Endodermal cell (in vitro differentiated cells): ENCODE data around the gene PTPRE. TPM values are rescaled to one million over a fixed set of nuclear protein-coding genes. Genes with fewer than 3 reads are reported as not detected.

Experiments
- DNase-seq: peaks from one replicate; pipeline ENCODE4 v3.0.0-alpha.2; 2017
- H3K27ac ChIP-seq: 2 replicates; pipeline ENCODE4 v1.5.1; 2013; ENCODE audit warnings: mild to moderate bottlenecking, low read depth, low read length, moderate library complexity
- H3K27me3 ChIP-seq: 2 replicates; pipeline ENCODE4 v1.6.1; 2013; ENCODE audit warnings: mild to moderate bottlenecking, low read length, moderate library complexity; ENCODE audit not compliant: insufficient read depth, control insufficient read depth, poor library complexity, severe bottlenecking
- H3K36me3 ChIP-seq: 2 replicates; pipeline ENCODE4 v1.7.0; 2013; ENCODE audit warnings: mild to moderate bottlenecking, low read length, moderate library complexity; ENCODE audit not compliant: control insufficient read depth, insufficient read depth
- H3K4me1 ChIP-seq: one replicate; pipeline ENCODE4 v1.7.0; 2013; ENCODE audit warnings: low read length; ENCODE audit not compliant: control insufficient read depth, insufficient read depth
- H3K4me3 ChIP-seq: 2 replicates; pipeline ENCODE4 v1.5.1; 2013; ENCODE audit warnings: mild to moderate bottlenecking, low read length, moderate library complexity
- H3K9ac ChIP-seq: 2 replicates; pipeline ENCODE4 v1.6.1; 2013; ENCODE audit warnings: mild to moderate bottlenecking, low read length, moderate library complexity; ENCODE audit not compliant: poor library complexity, severe bottlenecking; ENCODE audit errors: extremely low read depth
- H3K9me3 ChIP-seq: 2 replicates; pipeline ENCODE4 v1.6.1; 2013; ENCODE audit warnings: mild to moderate bottlenecking, low read length, moderate library complexity; ENCODE audit not compliant: control insufficient read depth
- H3K27ac Mint-ChIP-seq: 2 replicates; pipeline ENCODE4 v1.8.0; 2020; ENCODE audit warnings: mixed read lengths
- H3K27me3 Mint-ChIP-seq: 2 replicates; pipeline ENCODE4 v1.8.0; 2021; ENCODE audit warnings: mild to moderate bottlenecking, mixed read lengths; ENCODE audit not compliant: insufficient read depth
- H3K36me3 Mint-ChIP-seq: 2 replicates; pipeline ENCODE4 v1.8.0; 2020; ENCODE audit warnings: low read depth, mixed read lengths
- H3K4me1 Mint-ChIP-seq: 2 replicates; pipeline ENCODE4 v1.8.0; 2020; ENCODE audit warnings: mixed read lengths
- H3K4me3 Mint-ChIP-seq: 2 replicates; pipeline ENCODE4 v1.8.0; 2020; ENCODE audit warnings: mild to moderate bottlenecking, moderate library complexity, mixed read lengths
- H3K9me3 Mint-ChIP-seq: 2 replicates; pipeline ENCODE4 v1.8.0; 2020; ENCODE audit warnings: mild to moderate bottlenecking, mixed read lengths
- CTCF ChIP-seq: fragments of 200-600 bp; sonication (generic); conservative IDR thresholded peaks from 2 replicates; pipeline ENCODE4 v1.5.0; 2021; ENCODE audit warnings: antibody characterized with exemption, mild to moderate bottlenecking
- WGBS, 2 experiments: methylation state at CpG; one replicate each; pipeline versions ENCODE4 v1.1.5 to v1.1.7; 2013; ENCODE audit warnings: missing lambda C conversion rate in 2 of 2, mixed read lengths in 1 of 2; ENCODE audit not compliant: insufficient coverage in 1 of 2, insufficient read length in 1 of 2; 5-methylcytosine and 5-hydroxymethylcytosine counted together
- total RNA-seq, 2 donors: library from RNA; stranded (reverse); fragmentation: NEBNext Ultra II Directional in 1 of 2; extraction: Animal tissue kit (Norgen Biotek cat#: 25700) in 1 of 2; gene quantifications; 2 replicates in 1 of 2; 3 replicates in 1 of 2; pipeline ENCODE4 v1.2.1, GENCODE V29; 2021

Gene PTPRE
- total RNA-seq, 2 donors from 2014 or later = 0.75 to 3.0 TPM

- H3K9me3 ChIP-seq = no peaks in the 10 kb centered on the region
- H3K4me3 ChIP-seq = no peak overlapping the region
- 86 to 88% methylated on average over 4 to 6 of the region's 6 CpGs for WGBS, 2 experiments
- no peaks in the 10 kb centered on the region for H3K36me3 ChIP-seq
- no peak overlapping the region for H3K27ac ChIP-seq
- Mint-ChIP-seq H3K27ac (no peak overlapping the region), H3K4me3 (no peak overlapping the region), H3K4me1 (peaks cover 34% of the 10 kb centered on the region), H3K36me3 (peaks cover 2% of the 10 kb centered on the region), H3K27me3 (peaks cover 16% of the 10 kb centered on the region), H3K9me3 (peaks cover 6% of the 10 kb centered on the region)
- TF ChIP-seq CTCF = no peak
- DNase-seq = no peak
- H3K9ac ChIP-seq = no peak overlapping the region
- H3K4me1 ChIP-seq = peaks cover 18% of the 10 kb centered on the region
- no peaks in the 10 kb centered on the region for H3K27me3 ChIP-seq
Measured at GRCh38 chr10:127925471-127926207, 18.7 kb downstream of the PTPRE start.

DNA sequence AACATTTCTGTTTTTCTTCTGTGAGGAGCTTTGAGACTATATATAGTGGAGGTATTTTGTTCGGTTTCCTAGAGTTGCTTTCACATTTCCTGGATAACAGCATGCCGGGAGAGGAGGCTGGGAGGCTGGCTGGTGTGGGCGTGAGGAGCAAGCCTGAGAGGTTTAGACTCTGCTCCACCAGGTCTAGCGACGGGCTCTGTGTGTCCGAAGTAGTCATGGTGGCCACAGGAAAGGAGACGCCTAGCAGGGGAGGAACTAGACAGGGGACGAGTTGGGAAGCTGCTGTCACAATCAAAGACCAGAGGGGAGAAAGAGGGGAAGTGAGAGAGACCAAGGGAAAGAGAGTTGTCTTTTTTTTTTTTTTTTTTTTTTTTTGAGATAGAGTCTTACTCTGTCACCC lies 19.6 kb downstream of the PTPRE start:
- WGBS, 2 experiments = 92 to 96% methylated on average over 4 to 8 of the region's 8 CpGs
- DNase-seq = no peak
- H3K4me1 ChIP-seq = peaks cover 18% of the 10 kb centered on the region
- no peak overlapping the region for H3K4me3 ChIP-seq
- Mint-ChIP-seq H3K9me3 (peaks cover 6% of the 10 kb centered on the region), H3K36me3 (peaks cover 2% of the 10 kb centered on the region), H3K27ac (no peak overlapping the region), H3K4me3 (no peak overlapping the region), H3K27me3 (peaks cover 13% of the 10 kb centered on the region), H3K4me1 (peaks cover 34% of the 10 kb centered on the region)
- H3K27ac ChIP-seq = no peak overlapping the region
- no peak for TF ChIP-seq CTCF
- H3K9ac ChIP-seq = no peak overlapping the region
- H3K36me3 ChIP-seq = no peaks in the 10 kb centered on the region
- no peaks in the 10 kb centered on the region for H3K27me3 ChIP-seq
- H3K9me3 ChIP-seq = no peaks in the 10 kb centered on the region

GRCh38 chr10:127928021-127928806 lies 21.3 kb downstream of the PTPRE start:
- Mint-ChIP-seq H3K27me3 (peaks cover 13% of the 10 kb centered on the region), H3K9me3 (peaks cover 9% of the 10 kb centered on the region), H3K27ac (no peak overlapping the region), H3K4me3 (no peak overlapping the region), H3K36me3 (peaks cover 2% of the 10 kb centered on the region), H3K4me1 (peaks cover 34% of the 10 kb centered on the region)
- DNase-seq = no peak
- no peak for TF ChIP-seq CTCF
- Histone ChIP-seq H3K27ac (no peak overlapping the region), H3K4me1 (peaks cover 18% of the 10 kb centered on the region), H3K36me3 (no peaks in the 10 kb centered on the region), H3K9me3 (no peaks in the 10 kb centered on the region), H3K27me3 (no peaks in the 10 kb centered on the region), H3K4me3 (no peak overlapping the region), H3K9ac (no peak overlapping the region)
- WGBS, 2 experiments = 83 to 89% methylated on average over 9 to 10 of the region's 10 CpGs
